B cell (primary cell): ENCODE results near the gene PRKD2. TPM values are rescaled to one million over a fixed set of nuclear protein-coding genes. Genes with fewer than 3 reads are reported as not detected.
A peak's percentile ranks its signal among the peaks of the same experiment; 100 is the strongest.

Experiments used
- ATAC-seq: fragments of 200-7000 bp; cut with Tn5 transposase; one replicate; pipeline ENCODE4 v1.10.0; 2021; ENCODE audit warnings: low read depth, mild to moderate bottlenecking, moderate number of reproducible peaks, moderate library complexity
- CTCF ChIA-PET: fragments of 350-600 bp; sonication (Branson Sonifier 250); formaldehyde crosslinking; loops from one replicate; lab custom pipeline; 2021; ENCODE audit warnings: antibody characterized with exemption, inconsistent platforms; lab: Charles Lee
- POLR2A ChIA-PET: fragments of 350-600 bp; sonication (Branson Sonifier 250); formaldehyde crosslinking; loops from one replicate; lab custom pipeline; 2021; ENCODE audit warnings: antibody characterized with exemption; lab: Charles Lee
- DNase-seq: peaks from one replicate; pipeline ENCODE4 v3.0.0; 2013
- H2AFZ ChIP-seq: 2 replicates; pipeline ENCODE4 v1.6.1; 2012; ENCODE audit warnings: mild to moderate bottlenecking, low read depth, low read length; ENCODE audit not compliant: insufficient read depth, poor library complexity, severe bottlenecking
- H3K27ac ChIP-seq, 2 donors: 1 replicate in 1 of 2; 2 replicates in 1 of 2; pipeline ENCODE4 v1.5.1; 2012 to 2013; ENCODE audit warnings: low read length in 2 of 2, mild to moderate bottlenecking in 2 of 2, moderate library complexity in 1 of 2
- H3K27me3 ChIP-seq, 4 experiments: fragments of 200-600 bp in 1 of 4; sonication (generic) in 1 of 4; replicated peaks in 1 of 4; 1 replicate in 2 of 4; 2 replicates in 2 of 4; pipeline versions ENCODE4 v1.6.1 to v1.7.0; 2013 to 2016; ENCODE audit warnings: low read length in 3 of 4, mild to moderate bottlenecking in 2 of 4, mixed read lengths in 1 of 4, moderate library complexity in 1 of 4; ENCODE audit not compliant: insufficient read depth in 4 of 4, control insufficient read depth in 3 of 4; ENCODE audit errors: control extremely low read depth in 1 of 4
- H3K36me3 ChIP-seq, 2 experiments: replicated peaks in 1 of 2; 1 replicate in 1 of 2; 2 replicates in 1 of 2; pipeline versions ENCODE4 v1.6.1 to v1.7.1; 2013; ENCODE audit warnings: low read length in 1 of 2; ENCODE audit not compliant: insufficient read depth in 2 of 2, control insufficient read depth in 1 of 2; ENCODE audit errors: control extremely low read depth in 1 of 2, extremely low read depth in 1 of 2
- H3K4me1 ChIP-seq, 2 donors: fragments of 200-600 bp in 1 of 2; sonication (generic) in 1 of 2; 1 replicate in 1 of 2; 2 replicates in 1 of 2; pipeline versions ENCODE4 v1.5.1 to v1.6.1; 2013 to 2017; ENCODE audit warnings: low read length in 2 of 2; ENCODE audit not compliant: control insufficient read depth in 2 of 2, insufficient read depth in 2 of 2
- H3K4me2 ChIP-seq: replicated peaks from 2 replicates; pipeline ENCODE3; 2012; ENCODE audit warnings: mild to moderate bottlenecking, low read depth, low read length; ENCODE audit not compliant: poor library complexity, severe bottlenecking
- H3K4me3 ChIP-seq, 5 experiments: fragments of 200-600 bp in 1 of 5; sonication (generic) in 1 of 5; 1 replicate in 3 of 5; 2 replicates in 2 of 5; pipeline versions ENCODE4 v1.5.1 to v1.7.0; 2011 to 2016; ENCODE audit warnings: low read length in 4 of 5, mild to moderate bottlenecking in 4 of 5, low read depth in 2 of 5, control low read depth in 1 of 5, moderate library complexity in 1 of 5; ENCODE audit not compliant: insufficient read depth in 1 of 5; ENCODE audit errors: control extremely low read depth in 1 of 5, extremely low read depth in 1 of 5
- H3K79me2 ChIP-seq: fragments of 200-600 bp; sonication (generic); one replicate; pipeline ENCODE4 v1.6.0; 2016; ENCODE audit warnings: low read length; ENCODE audit not compliant: control insufficient read depth, insufficient read depth
- H3K9ac ChIP-seq: fragments of 200-600 bp; sonication (generic); 2 replicates; pipeline ENCODE4 v1.6.1; 2017; ENCODE audit warnings: mild to moderate bottlenecking, low read length, moderate library complexity
- H3K9me3 ChIP-seq, 3 donors: one replicate each; pipeline versions ENCODE4 v1.6.1 to v1.7.1; 2013; ENCODE audit warnings: low read length in 2 of 3; ENCODE audit not compliant: control insufficient read depth in 2 of 3, insufficient read depth in 1 of 3; ENCODE audit errors: control extremely low read depth in 1 of 3
- H4K20me1 ChIP-seq: 2 replicates; pipeline ENCODE4 v1.6.0; 2012; ENCODE audit warnings: mild to moderate bottlenecking, low read length; ENCODE audit not compliant: insufficient read depth, control insufficient read depth, poor library complexity, severe bottlenecking
- H3K27ac Mint-ChIP-seq: one replicate; pipeline ENCODE4 v1.8.0; 2021; ENCODE audit warnings: mixed read lengths
- H3K27me3 Mint-ChIP-seq: one replicate; pipeline ENCODE4 v1.8.0; 2021; ENCODE audit warnings: mixed read lengths
- H3K4me1 Mint-ChIP-seq: one replicate; pipeline ENCODE4 v1.8.0; 2021; ENCODE audit warnings: mixed read lengths
- H3K4me3 Mint-ChIP-seq: one replicate; pipeline ENCODE4 v1.8.0; 2021; ENCODE audit warnings: mixed read lengths
- H3K9me3 Mint-ChIP-seq: one replicate; pipeline ENCODE4 v1.8.0; 2022; ENCODE audit warnings: mixed read lengths; ENCODE audit not compliant: insufficient read depth
- EZH2 ChIP-seq: IDR thresholded peaks from 2 replicates; pipeline ENCODE4 v1.6.1; 2012; ENCODE audit warnings: borderline replicate concordance, low read depth, mild to moderate bottlenecking, moderate library complexity, low read length; ENCODE audit not compliant: insufficient read depth, poor library complexity, severe bottlenecking
- WGBS: methylation state at CpG from one replicate; pipeline ENCODE4 v1.1.5; 2013; ENCODE audit warnings: missing lambda C conversion rate; ENCODE audit not compliant: insufficient coverage; 5-methylcytosine and 5-hydroxymethylcytosine counted together
- intact Hi-C: fragments of 100-400 bp; cut with micrococcal nuclease; formaldehyde crosslinking; loops from one replicate; pipeline ENCODE4 v1.10.0; 2022
- polyA plus RNA-seq: library from polyadenylated mRNA; depleted of rRNA; stranded (reverse); fragments of >200 nt; gene quantifications from 2 replicates; pipeline ENCODE4 v1.2.3, GENCODE V29; 2012
- total RNA-seq, 2 donors: library from RNA; stranded (reverse); fragments of 120-200 nt in 1 of 2; gene quantifications; 1 replicate in 1 of 2; 2 replicates in 1 of 2; pipeline versions ENCODE4 v1.2.3 to v1.2.4, GENCODE V29; 2013 to 2022
- TF ChIP-seq, protein P1 (sequence below): fragments of 200-600 bp; IDR thresholded peaks from one replicate; pipeline ENCODE4 v1.8.0; 2022; ENCODE audit warnings: antibody characterized with exemption, mild to moderate bottlenecking

Gene PRKD2
- total and polyA plus RNA-seq, 2 donors (not counting 1 experiment from before 2014, with no cell fraction given): 192 to 208 TPM

DNA sequence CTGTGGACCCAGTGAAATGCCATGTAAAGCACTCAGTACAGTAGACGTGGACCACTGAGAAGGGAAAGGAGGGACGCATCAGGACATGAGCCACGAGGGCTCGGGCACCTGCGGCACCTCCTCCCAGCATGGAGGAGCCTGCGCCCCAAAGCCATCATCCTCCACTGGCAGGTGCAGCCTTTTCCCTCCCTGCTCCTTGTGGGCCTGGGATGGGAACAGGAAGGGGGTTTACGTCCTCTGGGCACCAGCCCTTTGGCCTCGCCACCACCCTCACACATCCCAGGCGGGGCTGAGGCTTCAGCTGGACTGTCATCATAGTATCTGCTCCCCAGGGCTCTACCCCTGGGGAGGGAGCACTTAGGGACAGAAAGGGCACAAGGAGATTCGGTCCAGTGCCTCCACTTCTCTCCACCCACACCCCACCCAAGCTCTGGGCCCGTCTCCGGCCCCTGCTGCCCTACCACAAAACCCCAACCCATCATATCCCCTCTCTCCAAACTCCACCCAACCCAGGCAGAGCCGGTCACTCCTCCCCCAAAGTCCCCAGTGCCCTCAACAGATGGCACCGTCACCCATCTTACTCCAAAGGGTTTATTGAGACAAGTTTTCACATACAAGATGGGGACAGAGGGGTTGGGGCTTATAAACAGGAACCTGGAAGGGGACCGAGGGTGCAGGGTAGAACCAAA is 2.2 kb upstream of the PRKD2 start:
- Mint-ChIP-seq H3K4me1 (peaks cover 68% of the 10 kb centered on the region), H3K27me3 (no peaks in the 10 kb centered on the region), H3K9me3 (no peaks in the 10 kb centered on the region), H3K4me3 (peak overlapping the region; percentile 97), H3K27ac (peak overlapping the region; percentile 95)
- Histone ChIP-seq H3K36me3 (peaks cover 0 to 35% of the 10 kb centered on the region in 2 experiments), H3K4me2 (peak overlapping the region; percentile 94), H3K4me1 (peaks cover 69 to 79% of the 10 kb centered on the region in 2 donors), H3K9ac (peak overlapping the region; percentile 92), H4K20me1 (peaks cover 15% of the 10 kb centered on the region), H3K4me3 (peak overlapping the region in 4 of 5 experiments; percentile 89 to 99 (median 94)), H2AFZ (peak overlapping the region; percentile 30), H3K27me3 (no peaks in the 10 kb centered on the region), H3K27ac (peak overlapping the region; percentile 89 to 92), H3K79me2 (peaks cover 65% of the 10 kb centered on the region), H3K9me3 (no peaks in the 10 kb centered on the region)
- peak; percentile 76 for DNase-seq
- WGBS: 3% methylated on average over 6 of the region's 15 CpGs
- TF ChIP-seq, protein P1, sequence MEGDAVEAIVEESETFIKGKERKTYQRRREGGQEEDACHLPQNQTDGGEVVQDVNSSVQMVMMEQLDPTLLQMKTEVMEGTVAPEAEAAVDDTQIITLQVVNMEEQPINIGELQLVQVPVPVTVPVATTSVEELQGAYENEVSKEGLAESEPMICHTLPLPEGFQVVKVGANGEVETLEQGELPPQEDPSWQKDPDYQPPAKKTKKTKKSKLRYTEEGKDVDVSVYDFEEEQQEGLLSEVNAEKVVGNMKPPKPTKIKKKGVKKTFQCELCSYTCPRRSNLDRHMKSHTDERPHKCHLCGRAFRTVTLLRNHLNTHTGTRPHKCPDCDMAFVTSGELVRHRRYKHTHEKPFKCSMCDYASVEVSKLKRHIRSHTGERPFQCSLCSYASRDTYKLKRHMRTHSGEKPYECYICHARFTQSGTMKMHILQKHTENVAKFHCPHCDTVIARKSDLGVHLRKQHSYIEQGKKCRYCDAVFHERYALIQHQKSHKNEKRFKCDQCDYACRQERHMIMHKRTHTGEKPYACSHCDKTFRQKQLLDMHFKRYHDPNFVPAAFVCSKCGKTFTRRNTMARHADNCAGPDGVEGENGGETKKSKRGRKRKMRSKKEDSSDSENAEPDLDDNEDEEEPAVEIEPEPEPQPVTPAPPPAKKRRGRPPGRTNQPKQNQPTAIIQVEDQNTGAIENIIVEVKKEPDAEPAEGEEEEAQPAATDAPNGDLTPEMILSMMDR: no peak
- TF ChIP-seq EZH2: no peak
- POLR2A ChIA-PET: interaction anchor here (0.6 to 2.5 kb wide), 7 partner anchors 11 to 492 kb away, joined by 3 to 12 read pairs (median 6); partner anchors contain the start of genes CALM3 and ZC3H4
- intact Hi-C loops: loop anchor here (1.0 to 5.0 kb wide), 4 partner anchors 9 to 102 kb away; partner anchors contain the start of gene DACT3
- CTCF ChIA-PET: interaction anchor here (1.1 to 14.9 kb wide), 5 partner anchors 8 to 108 kb away, joined by 3 to 353 read pairs (median 5); no protein-coding TSS in a partner anchor
- ATAC-seq: peak; percentile 57
